Caco-2 (cell line): ENCODE data around the gene AAK1. TPM values are rescaled to one million over a fixed set of nuclear protein-coding genes. Genes with fewer than 3 reads are reported as not detected.

Source experiments
- BruUV-seq: library from RNA; stranded (reverse); fragments of 400-500 nt; replicated peaks from 2 replicates; lab custom pipeline; 2021; lab: Mats Ljungman, UMichigan
- CTCF ChIA-PET: fragments of 300-600 bp; sonication (Branson Sonifier 250); formaldehyde crosslinking; loops from one replicate; lab custom pipeline; 2022; ENCODE audit warnings: antibody characterized with exemption; lab: Charles Lee
- POLR2A ChIA-PET: fragments of 300-600 bp; sonication (Branson Sonifier 250); formaldehyde crosslinking; loops from one replicate; lab custom pipeline; 2022; ENCODE audit warnings: antibody characterized with exemption; lab: Charles Lee
- DNase-seq, 2 experiments: peaks; one replicate each; pipeline versions ENCODE4 v3.0.0 to v3.0.0-alpha.2; 2020 to 2022
- H3K27me3 ChIP-seq: replicated peaks from 2 replicates; pipeline ENCODE4 v1.6.0; 2011; ENCODE audit warnings: low read length; ENCODE audit not compliant: control insufficient read depth, insufficient read depth
- H3K36me3 ChIP-seq: 2 replicates; pipeline ENCODE4 v1.5.1; 2011; ENCODE audit warnings: low read length; ENCODE audit not compliant: control insufficient read depth, insufficient read depth
- H3K4me1 ChIP-seq: fragments of 250-450 bp; sonication (Bioruptor Pico); 2 replicates; pipeline ENCODE4 v1.5.1; 2020; ENCODE audit warnings: mild to moderate bottlenecking
- H3K4me3 ChIP-seq: 2 replicates; pipeline ENCODE4 v1.5.1; 2011; ENCODE audit warnings: low read depth, mild to moderate bottlenecking, control low read depth, low read length
- H3K9me3 ChIP-seq: fragments of 250-450 bp; sonication (Bioruptor Pico); 2 replicates; pipeline ENCODE4 v1.5.1; 2020; ENCODE audit warnings: mild to moderate bottlenecking, moderate library complexity
- H3K27ac Mint-ChIP-seq: one replicate; pipeline ENCODE4 v1.8.0; 2022; ENCODE audit warnings: mixed read lengths; ENCODE audit not compliant: unreplicated experiment
- H3K27me3 Mint-ChIP-seq: one replicate; pipeline ENCODE4 v1.8.0; 2022; ENCODE audit warnings: mixed read lengths; ENCODE audit not compliant: insufficient read depth, unreplicated experiment
- H3K36me3 Mint-ChIP-seq: one replicate; pipeline ENCODE4 v1.8.0; 2022; ENCODE audit warnings: mild to moderate bottlenecking, mixed read lengths; ENCODE audit not compliant: insufficient read depth, unreplicated experiment
- H3K4me1 Mint-ChIP-seq: one replicate; pipeline ENCODE4 v1.8.0; 2022; ENCODE audit warnings: low read depth, mixed read lengths; ENCODE audit not compliant: unreplicated experiment
- H3K4me3 Mint-ChIP-seq: one replicate; pipeline ENCODE4 v1.8.0; 2022; ENCODE audit warnings: mild to moderate bottlenecking, moderate library complexity, mixed read lengths; ENCODE audit not compliant: unreplicated experiment
- H3K9me3 Mint-ChIP-seq: one replicate; pipeline ENCODE4 v1.8.0; 2022; ENCODE audit warnings: mixed read lengths; ENCODE audit not compliant: unreplicated experiment
- CTCF ChIP-seq, 2 experiments: fragments of 200-600 bp in 1 of 2; IDR thresholded peaks; 1 replicate in 1 of 2; 2 replicates in 1 of 2; pipeline versions ENCODE4 v1.5.1 to v1.8.0; 2011 to 2022; ENCODE audit warnings: antibody characterized with exemption in 1 of 2, control low read depth in 1 of 2, inconsistent platforms in 1 of 2, low read depth in 1 of 2, low read length in 1 of 2, mild to moderate bottlenecking in 1 of 2, moderate library complexity in 1 of 2; ENCODE audit not compliant: insufficient read depth in 1 of 2, severe bottlenecking in 1 of 2, unreplicated experiment in 1 of 2
- intact Hi-C: fragments of 100-400 bp; cut with micrococcal nuclease; formaldehyde crosslinking; loops from one replicate; pipeline ENCODE4 v1.10.0; 2022; ENCODE audit not compliant: unreplicated experiment
- total RNA-seq: library from RNA; stranded (reverse); gene quantifications from 2 replicates; pipeline ENCODE4 v1.2.3, GENCODE V29; 2022

The AAK1 gene
- total RNA-seq, 1 experiment from 2014 or later, result 39.7 TPM

- Mint-ChIP-seq H3K36me3 (peaks cover 6% of the 10 kb centered on the region), H3K9me3 (no peaks in the 10 kb centered on the region), H3K4me1 (peaks cover 15% of the 10 kb centered on the region), H3K27me3 (no peaks in the 10 kb centered on the region), H3K4me3 (no peak overlapping the region), H3K27ac (no peak overlapping the region)
- intact Hi-C loops, result no loop called here
- H3K36me3 ChIP-seq, result no peaks in the 10 kb centered on the region
- no peak for DNase-seq
- H3K4me3 ChIP-seq, result no peak overlapping the region
- no peaks in the 10 kb centered on the region for H3K9me3 ChIP-seq
- H3K27me3 ChIP-seq, result no peaks in the 10 kb centered on the region
- BruUV-seq, result no TSS peak
- ChIA-PET CTCF (no interaction called here), POLR2A (no interaction called here)
- no peak for TF ChIP-seq CTCF (IDR thresholded peaks at IDR 0.05; ENCODE audit: insufficient read depth in 1 of 2, low read depth in 1 of 2, low read length in 1 of 2, severe bottlenecking in 1 of 2, unreplicated experiment in 1 of 2)
- peaks cover 15% of the 10 kb centered on the region for H3K4me1 ChIP-seq
Observed at GRCh38 chr2:69634196-69634821, 9.2 kb downstream of the AAK1 start.

- no peaks in the 10 kb centered on the region for H3K27me3 Mint-ChIP-seq
- POLR2A ChIA-PET, result no interaction called here
- peaks cover 5% of the 10 kb centered on the region for H3K4me1 Mint-ChIP-seq
- no peak for DNase-seq
- H3K4me1 ChIP-seq, result no peaks in the 10 kb centered on the region
- H3K4me3 Mint-ChIP-seq, result no peak overlapping the region
- no TSS peak for BruUV-seq
- intact Hi-C loops, result no loop called here
- no peaks in the 10 kb centered on the region for H3K27me3 ChIP-seq
- no peak overlapping the region for H3K4me3 ChIP-seq
- H3K36me3 Mint-ChIP-seq, result no peaks in the 10 kb centered on the region
- no peaks in the 10 kb centered on the region for H3K9me3 ChIP-seq
- CTCF ChIA-PET, result no interaction called here
- no peak overlapping the region for H3K27ac Mint-ChIP-seq
- TF ChIP-seq CTCF (IDR thresholded peaks at IDR 0.05; ENCODE audit: insufficient read depth in 1 of 2, low read depth in 1 of 2, low read length in 1 of 2, severe bottlenecking in 1 of 2, unreplicated experiment in 1 of 2), result no peak
- H3K9me3 Mint-ChIP-seq, result no peaks in the 10 kb centered on the region
- no peaks in the 10 kb centered on the region for H3K36me3 ChIP-seq
Observed at GRCh38 chr2:69631402-69631801, 12.1 kb downstream of the AAK1 start.

- BruUV-seq, result no TSS peak
- Mint-ChIP-seq H3K4me3 (no peak overlapping the region), H3K9me3 (no peaks in the 10 kb centered on the region), H3K36me3 (no peaks in the 10 kb centered on the region), H3K27me3 (no peaks in the 10 kb centered on the region), H3K27ac (no peak overlapping the region), H3K4me1 (peaks cover 5% of the 10 kb centered on the region)
- no peaks in the 10 kb centered on the region for H3K36me3 ChIP-seq
- no peak for DNase-seq
- POLR2A ChIA-PET, result no interaction called here
- H3K27me3 ChIP-seq, result no peaks in the 10 kb centered on the region
- H3K4me1 ChIP-seq, result peaks cover 8% of the 10 kb centered on the region
- CTCF ChIA-PET, result no interaction called here
- H3K4me3 ChIP-seq, result no peak overlapping the region
- H3K9me3 ChIP-seq, result no peaks in the 10 kb centered on the region
- intact Hi-C loops, result no loop called here
- TF ChIP-seq CTCF (IDR thresholded peaks at IDR 0.05; ENCODE audit: insufficient read depth in 1 of 2, low read depth in 1 of 2, low read length in 1 of 2, severe bottlenecking in 1 of 2, unreplicated experiment in 1 of 2), result no peak
Observed at GRCh38 chr2:69629921-69630608, 13.5 kb downstream of the AAK1 start.
